Epithelial cell of prostate (primary cell): ENCODE measurements around the gene CABLES2.

Experiments used
- DNase-seq: peaks from one replicate; pipeline ENCODE4 v3.0.0-alpha.2; 2011; ENCODE audit warnings: low read depth, low spot score
- H3K27ac ChIP-seq: fragments of 450-650 bp; 2 replicates; pipeline ENCODE4 v1.5.1; 2017; ENCODE audit warnings: mild to moderate bottlenecking

Gene CABLES2

GRCh38 chr20:62420846-62421715 is 14.0 kb upstream of the CABLES2 start:
- no peak overlapping the region for H3K27ac ChIP-seq
- DNase-seq: no peak

DNA sequence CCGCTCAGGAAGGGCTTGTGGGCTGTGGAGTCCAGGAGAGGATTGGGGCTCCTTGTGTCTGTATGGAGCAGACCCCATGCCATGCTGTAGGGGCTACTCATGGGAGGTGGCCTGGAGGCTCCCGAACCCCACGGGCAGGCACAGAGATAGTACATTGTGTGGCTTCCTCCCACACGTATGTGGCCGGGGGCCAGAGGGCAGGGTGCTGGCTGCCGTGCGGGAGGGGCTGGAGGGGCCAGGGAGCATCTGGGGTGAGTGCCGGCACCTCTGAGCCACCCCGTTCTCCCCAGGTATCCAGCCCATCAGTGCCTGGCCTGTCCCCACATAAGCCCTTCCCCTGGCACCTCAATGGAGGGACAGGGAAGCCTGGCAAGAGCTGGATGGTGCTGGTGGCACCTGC is 12.7 kb upstream of the CABLES2 start:
- no peak for DNase-seq
- H3K27ac ChIP-seq: no peak overlapping the region

- no peak for DNase-seq
- H3K27ac ChIP-seq: no peak overlapping the region
These were observed 11.8 kb upstream of the CABLES2 start for GRCh38 chr20:62418709-62419487.

DNA sequence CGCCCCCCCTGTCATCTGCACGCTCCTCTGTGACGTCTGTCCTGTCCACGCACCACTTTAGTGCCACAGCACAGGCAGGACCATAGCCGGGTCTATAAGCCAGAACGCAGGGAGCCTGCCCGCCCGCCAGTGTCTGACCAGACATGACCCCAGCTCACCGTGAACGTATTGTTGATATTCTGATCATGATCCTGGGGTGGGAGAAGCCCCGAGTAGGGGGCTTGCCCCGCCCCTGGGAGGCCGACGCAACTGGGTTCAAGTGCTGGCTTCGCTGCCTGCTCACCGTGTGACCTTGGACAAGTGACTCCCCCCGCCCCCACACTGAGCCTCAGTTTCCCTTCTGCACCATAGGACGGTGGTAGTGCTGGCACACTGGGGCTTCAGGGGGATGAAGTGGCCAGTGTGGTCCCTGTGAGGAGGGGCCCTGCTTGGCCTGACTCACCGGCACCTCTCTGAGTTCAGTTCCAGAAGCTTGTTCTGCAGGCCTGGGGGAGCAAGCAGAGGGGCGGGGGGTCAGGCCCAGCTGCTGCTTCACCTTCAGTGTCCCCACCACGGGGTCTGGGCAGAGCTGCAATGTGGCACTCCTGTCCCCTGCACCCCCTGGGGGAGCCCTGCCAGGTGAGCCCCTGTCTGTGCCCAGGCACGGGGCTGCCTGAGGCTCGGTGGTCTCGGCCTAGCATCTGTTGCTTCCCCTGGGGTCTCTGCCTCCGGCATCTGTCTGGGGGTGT is 11.1 kb upstream of the CABLES2 start:
- no peak overlapping the region for H3K27ac ChIP-seq
- DNase-seq: no peak

GRCh38 chr20:62416651-62417637 is 9.9 kb upstream of the CABLES2 start:
- DNase-seq: no peak
- no peak overlapping the region for H3K27ac ChIP-seq

DNA sequence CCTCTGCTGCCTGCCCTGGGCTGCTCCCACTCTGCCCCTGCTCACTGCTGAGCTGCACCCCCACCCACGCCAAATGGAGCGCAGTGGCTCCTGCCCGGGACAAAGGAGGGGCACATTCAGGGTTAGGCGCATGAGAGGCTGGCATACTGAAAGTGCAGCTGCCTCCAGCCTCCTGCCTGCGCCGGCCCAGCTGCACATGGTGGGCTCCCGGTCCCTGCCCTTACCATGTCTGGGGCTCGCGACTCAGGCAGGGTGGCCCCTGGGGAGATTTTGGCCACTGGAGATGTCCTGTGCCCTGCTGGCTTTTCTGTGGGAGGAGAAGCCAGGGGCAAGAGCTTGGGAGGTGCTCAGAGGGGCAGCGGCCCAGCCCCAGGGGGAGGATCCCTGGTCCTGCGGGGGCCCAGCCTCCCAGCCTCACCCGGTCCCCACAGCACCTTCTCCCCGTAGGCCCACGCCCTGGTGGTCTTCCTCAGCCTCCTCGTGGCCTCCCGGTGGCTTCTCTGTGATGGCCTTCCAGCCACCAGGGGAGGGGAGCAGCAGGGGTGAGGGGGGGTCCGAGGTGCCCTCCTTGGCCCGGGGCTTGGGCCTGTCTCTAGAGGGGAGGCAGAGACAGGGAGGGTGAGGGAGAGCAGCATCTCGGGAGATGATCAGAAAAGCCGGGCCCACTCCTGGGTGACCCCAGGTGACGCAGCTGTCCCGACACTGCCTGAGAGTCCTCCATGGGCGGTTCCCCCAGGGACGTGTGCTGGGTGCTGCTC is 8.4 kb upstream of the CABLES2 start:
- H3K27ac ChIP-seq: no peak overlapping the region
- no peak for DNase-seq

GRCh38 chr20:62413896-62414481 is 6.9 kb upstream of the CABLES2 start:
- H3K27ac ChIP-seq: no peak overlapping the region
- no peak for DNase-seq

- no peak overlapping the region for H3K27ac ChIP-seq
- DNase-seq: no peak
These were observed 6.0 kb upstream of the CABLES2 start for GRCh38 chr20:62413025-62413570.

DNA sequence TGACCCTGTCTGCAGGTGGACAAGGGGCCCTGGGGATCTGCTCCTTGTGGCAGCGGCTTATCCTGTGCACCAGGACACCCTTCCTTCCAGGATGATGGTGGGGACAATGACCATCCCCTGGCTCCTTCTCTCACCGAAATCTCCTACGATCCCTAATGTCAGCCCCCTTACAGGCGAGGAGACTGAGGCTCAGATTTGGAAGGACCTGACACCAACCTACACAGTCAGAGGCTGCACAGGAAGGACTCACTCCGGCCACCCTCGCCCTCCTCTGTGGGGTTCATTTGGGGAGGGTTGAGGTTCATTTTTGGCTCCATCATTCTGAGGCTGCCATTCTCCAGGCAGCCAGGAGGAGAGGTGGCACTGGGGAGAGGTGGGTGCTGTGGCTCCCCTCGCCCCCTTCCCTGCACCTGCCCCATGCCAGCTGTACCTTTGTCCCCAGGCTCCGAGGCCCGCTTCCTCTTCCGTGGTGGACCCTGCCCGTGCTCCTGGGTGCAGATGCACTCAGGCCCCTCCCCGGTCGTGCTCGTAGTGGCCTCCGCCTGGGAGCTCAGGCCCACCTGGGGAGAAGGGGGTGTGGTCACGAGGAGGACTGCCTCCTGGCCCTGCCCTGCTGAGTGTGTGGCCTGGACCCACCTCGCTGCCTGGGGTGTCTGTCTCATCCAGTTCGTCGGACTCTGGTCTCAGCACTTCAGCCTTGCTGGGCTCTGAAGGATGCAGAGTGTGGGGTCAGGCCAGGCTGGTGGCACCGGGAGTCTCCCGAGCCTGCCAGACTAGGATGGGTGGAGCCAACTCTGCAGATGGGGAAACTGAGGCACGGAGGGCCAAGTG is 5.3 kb upstream of the CABLES2 start:
- no peak overlapping the region for H3K27ac ChIP-seq
- DNase-seq: no peak

GRCh38 chr20:62411479-62412193 is 4.6 kb upstream of the CABLES2 start:
- DNase-seq: no peak
- no peak overlapping the region for H3K27ac ChIP-seq

- DNase-seq: no peak
- H3K27ac ChIP-seq: no peak overlapping the region
These were observed 3.8 kb upstream of the CABLES2 start for GRCh38 chr20:62410746-62411478.

DNA sequence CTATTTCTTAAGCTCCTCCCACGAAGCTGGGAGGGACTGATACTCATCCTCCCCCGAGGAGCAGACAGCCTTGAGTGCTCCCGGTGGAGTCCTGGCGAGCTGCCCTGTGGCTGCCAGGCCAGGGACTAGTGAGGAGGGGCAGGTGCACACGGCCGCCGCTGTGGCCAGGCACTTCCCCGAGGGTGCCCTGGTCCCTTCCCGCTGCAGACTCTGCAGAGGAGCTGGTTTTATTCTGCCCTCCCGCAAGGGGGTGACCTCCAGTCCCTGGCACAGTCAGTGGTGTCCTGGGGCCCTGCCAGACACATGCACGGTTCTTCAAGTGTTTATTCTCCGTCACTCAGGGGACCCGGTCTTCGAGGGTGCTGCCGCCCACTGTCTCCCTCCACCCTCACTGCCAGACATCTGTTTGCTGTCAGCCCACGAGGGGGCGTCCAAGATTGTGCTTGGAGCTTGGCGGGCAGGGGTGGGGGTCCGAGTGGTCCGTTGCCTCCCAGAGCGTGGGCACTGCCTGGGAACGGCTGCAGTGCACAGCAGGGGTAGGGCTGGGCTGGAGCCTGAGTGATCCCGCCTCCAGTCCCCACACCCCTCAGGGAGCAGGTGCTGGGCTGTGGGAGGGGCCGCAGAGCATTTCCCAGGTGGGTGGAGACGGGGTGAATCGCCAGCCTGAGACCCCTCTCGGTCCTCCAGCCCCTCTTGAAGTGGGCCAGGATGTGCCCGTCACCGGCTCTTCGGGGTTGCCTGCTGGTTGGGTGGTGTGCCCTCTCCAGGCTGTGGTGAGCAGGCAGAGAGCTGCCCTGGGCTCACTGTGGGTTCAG is 3.1 kb upstream of the CABLES2 start:
- DNase-seq: no peak
- H3K27ac ChIP-seq: no peak overlapping the region

DNA sequence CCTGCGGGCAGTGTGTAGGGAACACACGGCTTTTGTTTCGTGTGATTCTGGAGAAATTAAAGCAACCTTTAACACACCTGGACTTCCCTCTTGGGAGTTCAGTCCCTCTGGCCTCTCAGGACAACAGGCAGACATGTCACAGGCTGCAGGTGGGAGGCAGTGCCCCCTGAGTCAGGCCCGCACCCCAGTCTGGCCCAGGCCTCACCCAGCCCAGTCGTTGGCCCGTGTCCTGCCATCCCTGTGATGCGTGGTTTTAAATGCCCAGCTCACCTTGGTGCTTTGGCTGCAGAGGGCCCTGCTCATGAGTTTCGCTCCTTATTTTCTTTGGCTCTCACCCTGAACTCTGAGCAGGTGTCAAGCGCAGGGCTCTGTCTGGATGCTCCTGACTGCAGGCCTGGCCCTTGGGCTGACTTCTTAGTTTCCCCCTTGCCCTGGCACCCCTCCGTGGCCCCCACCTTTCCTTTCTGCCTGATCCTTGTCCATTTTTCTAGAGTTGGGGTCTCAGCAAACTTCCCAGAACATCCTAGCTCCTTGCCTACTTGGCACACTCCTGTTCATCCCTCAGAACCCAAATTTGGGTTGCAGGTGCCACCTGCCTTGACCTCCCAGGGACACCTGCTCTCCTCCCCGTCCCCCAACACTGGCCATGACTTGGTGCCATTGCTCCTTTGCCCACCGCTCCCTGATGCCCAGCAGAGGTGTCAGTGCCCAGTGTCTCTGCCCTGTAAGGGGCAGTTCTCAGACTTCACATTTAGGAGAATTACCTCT is 2.2 kb upstream of the CABLES2 start:
- DNase-seq: no peak

DNA sequence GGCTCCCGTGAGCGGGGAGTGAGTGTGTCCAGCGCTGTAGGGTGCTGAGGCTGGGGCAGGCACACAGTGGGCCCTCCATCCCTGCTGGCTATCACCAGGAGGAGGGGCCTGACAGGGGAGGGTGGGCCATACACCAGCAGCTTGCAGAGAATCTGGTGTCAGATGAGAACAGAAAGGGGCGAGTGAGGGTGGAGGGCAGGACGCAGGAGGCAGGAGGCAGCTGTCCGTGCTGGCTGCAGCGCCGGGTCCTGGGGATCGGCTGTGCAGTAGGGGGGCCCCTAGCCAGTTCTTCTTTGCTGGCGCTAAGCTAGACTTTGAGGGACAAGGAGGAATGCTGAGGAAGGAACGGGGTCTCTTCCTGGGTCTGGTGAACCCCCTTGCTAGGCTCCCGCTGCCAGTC is 1.6 kb upstream of the CABLES2 start:
- no peak overlapping the region for H3K27ac ChIP-seq
- no peak for DNase-seq

More for the DNA sequence above, 2.2 kb upstream of the CABLES2 start:
- no peak overlapping the region for H3K27ac ChIP-seq

DNA sequence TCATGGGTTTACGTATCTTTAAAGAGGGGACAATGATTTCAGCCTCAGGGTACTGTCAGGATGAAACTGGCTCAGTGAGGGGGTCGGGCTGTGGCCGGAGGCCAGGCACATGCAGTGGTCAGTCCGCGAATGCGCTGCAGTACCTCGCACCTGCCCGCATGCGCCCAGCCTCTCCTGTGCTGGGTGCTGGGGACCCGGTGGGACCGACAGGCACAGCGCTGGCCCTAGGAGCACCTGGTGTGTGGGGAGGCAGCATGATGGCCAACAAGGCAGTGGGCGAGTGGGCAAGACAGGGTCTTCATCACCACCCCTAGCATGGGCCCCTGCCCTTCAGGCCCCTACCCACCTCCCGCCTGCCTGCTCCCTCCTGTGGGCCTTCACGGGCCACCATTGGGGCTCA is 970 bp upstream of the CABLES2 start:
- no peak overlapping the region for H3K27ac ChIP-seq
- DNase-seq: no peak
